ENCODE results near the gene CACUL1. TPM values are rescaled to one million over a fixed set of nuclear protein-coding genes. Genes with fewer than 3 reads are reported as not detected.

The CACUL1 gene
- total RNA-seq, 2 experiments from 2014 or later, result 29.8 to 30.1 TPM

DNA sequence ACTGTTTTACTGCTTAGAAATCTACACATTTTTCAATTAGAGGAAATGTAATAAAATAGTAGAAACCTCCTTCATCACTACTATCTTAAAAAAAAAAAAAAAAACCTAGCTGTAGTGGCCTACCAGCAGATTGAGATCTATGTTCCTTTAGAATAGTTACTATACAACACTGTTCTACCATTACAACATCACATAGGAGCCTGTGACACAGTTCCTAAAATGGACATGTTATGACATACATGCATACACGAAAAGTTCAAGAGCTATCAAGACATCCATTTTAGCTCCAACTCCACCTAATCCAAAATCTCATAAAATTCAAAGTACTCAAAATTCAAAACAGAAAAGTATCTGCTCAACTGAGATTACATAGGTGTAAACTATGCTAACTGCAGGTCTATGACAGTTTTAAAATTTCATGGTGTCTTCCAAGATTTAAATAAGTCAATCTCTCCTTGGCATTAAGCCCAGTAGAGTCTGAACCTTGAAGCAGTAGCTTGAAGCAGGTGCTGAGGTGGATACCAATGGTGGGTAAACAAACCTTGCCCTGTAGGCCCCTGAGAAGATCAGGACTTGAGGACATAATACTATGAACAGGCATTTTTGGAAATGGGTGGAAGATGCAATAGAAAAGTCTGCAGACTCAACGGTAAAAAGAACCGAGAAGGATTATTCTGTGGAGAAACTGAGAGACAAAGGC, 17.0 kb downstream of the CACUL1 start:
- POLR2A ChIA-PET, result interaction anchor here (0.6 kb wide), 1 partner anchor 251 kb away, joined by 3 read pairs; no protein-coding TSS in a partner anchor
- CTCF ChIA-PET, result no interaction called here

DNA sequence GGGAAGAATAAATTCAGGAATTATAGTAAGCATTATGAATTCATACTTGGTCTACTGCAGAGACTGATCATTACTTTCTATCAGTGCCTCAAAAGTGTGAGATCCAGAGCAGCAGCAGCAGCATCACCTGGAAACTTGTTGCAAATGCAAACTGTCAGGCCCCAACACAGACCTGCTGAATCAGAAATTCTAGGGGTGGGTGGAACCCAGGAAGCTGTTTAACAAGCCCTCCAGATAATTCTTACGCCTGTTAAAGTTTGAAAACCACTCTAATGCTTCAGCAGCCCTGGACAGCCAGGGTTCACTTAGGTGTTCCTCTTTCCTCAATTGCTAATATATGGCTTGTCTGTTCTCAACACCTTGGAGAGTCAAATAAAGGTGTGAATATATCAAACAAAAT, 19.5 kb downstream of the CACUL1 start:
- ChIA-PET POLR2A (no interaction called here), CTCF (interaction anchor here (0.7 to 0.8 kb wide), 2 partner anchors 19 to 226 kb away, joined by 3 read pairs; no protein-coding TSS in a partner anchor)

DNA sequence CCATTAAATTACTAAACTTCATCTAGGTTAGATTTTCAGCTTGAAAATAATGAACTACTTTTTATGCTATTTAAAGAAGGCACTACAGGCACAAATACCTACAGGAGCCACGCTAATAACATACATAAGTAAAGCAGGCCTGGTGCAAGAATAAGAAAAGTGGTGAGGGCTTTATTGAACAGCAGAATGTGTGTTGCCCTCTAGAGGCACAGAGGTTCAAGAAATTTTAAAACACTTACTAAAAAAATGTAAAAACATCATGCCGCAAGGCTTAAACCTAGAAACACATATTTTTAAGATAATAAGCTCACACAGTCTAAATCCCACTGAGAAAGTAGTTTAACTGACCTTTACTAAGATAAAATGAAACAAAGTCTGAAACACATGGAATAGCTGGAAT, 20.3 kb downstream of the CACUL1 start:
- POLR2A ChIA-PET, result no interaction called here
- CTCF ChIA-PET, result interaction anchor here (0.7 to 0.8 kb wide), 2 partner anchors 19 to 226 kb away, joined by 3 read pairs; no protein-coding TSS in a partner anchor

DNA sequence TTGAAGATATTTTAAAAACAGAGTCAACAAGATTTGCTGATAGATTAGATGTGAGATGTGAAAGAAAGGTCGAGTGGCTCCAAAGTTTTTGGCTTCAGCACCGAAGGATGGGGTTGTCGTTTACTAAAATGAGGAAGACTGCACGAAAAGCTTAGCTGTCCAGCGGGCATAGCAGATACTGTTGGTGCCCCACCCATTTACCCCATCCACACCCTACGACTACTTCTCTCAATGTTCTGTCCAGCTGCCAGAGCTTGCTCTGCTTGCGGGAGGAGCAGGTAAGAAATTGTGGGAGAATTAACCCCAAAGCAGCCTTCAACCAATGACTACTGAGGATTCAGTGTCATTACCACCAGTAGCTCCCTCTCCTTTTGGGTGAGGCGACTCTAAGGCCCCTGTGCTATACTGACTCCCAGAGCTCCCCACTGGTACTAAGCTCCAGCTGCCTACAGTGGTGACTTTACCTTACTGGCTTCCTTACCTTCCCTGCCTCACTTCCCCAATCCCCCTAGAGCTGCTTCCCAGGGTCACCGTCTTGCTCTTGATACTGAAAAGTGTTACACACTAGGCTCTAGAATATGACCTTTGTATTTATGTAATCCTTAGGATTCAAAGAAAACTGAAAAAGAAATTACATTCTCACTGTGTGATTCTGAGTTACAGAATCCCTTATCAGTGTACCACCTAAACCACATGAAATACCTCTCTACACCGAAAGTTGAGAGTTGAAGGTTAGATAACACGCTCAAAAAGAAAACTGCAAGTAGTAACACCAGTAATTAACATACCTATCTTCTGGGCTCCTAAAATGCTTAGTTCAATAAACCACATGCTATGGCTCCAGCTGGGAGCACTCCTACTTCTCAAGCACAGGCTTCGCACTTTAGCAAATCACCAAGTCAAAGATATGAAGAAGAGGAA, 22.3 kb downstream of the CACUL1 start:
- ChIA-PET POLR2A (interaction anchor here (1.4 kb wide), 1 partner anchor 22 kb away, joined by 3 read pairs; no protein-coding TSS in a partner anchor), CTCF (no interaction called here)

DNA sequence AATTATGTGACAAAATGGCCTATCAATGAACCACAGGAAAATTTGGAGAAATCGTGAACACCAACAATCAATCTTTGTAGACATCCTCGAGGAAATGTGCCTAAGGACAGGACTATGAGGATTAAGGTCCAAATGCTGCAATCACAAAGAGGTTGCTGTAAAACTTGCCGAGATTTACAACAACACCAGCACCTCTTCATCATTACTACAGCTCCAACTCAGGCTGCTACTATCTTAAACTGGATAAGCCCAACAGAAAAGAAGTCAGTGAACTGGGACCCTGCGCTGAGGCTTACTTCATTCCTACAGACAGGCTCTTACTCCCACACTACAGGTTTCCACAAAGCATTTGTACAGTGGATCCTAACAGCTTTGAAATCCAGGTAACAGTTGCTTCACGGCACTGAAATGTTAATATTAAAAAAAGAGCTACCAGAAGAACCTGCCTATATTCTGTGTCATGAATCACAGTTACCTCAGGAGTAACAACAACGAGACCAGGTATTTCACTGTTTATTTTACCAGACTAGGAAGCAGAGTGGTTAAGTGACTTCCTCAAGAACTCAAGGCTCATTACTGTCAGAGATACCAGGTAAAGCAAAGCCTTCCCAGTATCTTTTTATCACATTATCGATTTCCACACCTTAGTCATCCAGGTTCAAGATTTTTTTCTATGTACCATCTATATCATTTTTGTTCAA, 23.9 kb downstream of the CACUL1 start:
- ChIA-PET CTCF (no interaction called here), POLR2A (no interaction called here)

DNA sequence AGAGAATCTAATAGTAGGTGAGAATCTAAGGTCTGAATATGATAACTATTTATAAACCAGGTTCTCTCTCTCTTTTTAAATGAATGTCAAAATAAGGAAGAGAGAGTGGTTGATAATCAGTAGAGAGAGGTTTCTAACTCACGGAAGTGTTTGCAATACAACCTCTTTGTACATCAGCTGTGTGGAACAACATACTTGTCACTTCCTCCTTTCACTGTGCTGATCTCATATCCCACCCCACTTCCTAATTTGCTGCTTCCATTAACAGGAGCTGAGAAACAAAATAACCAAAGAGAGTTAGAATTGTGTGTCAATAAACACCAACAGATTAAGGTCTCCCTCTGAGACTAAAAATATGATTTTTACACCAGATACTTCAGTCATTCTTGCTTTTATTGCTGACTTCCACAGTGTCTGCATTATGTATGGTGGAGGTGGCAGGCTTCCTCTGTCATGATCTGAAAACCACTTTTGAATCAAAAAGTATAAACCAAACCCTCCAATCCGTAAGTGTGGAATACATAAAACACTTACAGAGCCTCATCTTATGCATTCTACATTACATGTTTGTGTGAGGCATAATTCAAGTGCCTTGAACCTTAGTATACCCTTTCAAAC, 25.0 kb downstream of the CACUL1 start:
- ChIA-PET CTCF (no interaction called here), POLR2A (no interaction called here)

DNA sequence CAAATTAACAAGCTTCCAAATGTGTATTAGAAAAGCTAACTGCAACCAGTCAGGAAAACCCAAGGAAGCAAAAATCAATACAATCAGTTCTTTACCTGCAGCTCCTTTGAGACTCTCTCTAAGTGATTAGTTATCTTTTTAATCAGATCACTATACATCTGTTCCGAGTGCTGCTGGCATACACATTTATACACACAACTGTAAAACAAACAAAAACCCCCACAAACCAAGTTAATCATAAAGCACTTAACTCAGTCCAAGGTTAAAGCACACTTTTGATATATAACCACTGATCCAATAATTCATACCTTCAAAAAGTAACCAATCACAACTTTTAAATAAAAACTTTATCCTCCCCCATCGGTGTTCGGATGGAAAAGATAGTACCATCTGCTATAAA, 25.6 kb downstream of the CACUL1 start:
- CTCF ChIA-PET, result interaction anchor here (0.6 kb wide), 1 partner anchor 25 kb away, joined by 3 read pairs; the partner anchor contains the start of gene CACUL1
- POLR2A ChIA-PET, result no interaction called here

DNA sequence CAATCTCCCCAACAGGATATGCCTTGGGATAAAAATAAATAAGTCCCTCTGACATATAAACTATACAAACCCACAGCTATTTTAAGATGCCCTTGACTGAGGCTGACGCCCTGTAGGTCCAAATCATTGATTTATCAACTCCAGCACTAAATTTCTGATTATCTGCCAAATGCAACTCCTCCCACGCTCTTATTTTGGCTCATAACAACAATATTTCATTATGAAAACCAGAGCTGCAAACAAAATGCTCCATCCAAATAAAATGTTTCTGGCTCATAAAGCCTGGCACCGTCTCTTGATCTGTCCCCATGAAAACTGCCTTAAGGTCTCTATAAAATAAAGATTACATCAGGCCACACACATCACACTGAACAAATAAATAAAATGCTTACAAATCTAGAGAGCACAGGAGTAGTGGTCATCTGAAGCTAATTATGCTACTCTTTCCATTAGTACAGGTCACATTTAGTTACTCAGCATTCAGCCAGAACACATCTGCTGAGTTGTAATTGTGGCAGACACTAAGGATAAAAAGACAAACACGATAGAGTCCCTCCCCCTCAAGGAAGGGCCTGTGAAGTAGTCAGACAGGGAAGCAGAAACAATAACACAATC, 28.8 kb downstream of the CACUL1 start:
- CTCF ChIA-PET, result interaction anchor here (1.0 kb wide), 1 partner anchor 29 kb away, joined by 3 read pairs; the partner anchor contains the start of gene CACUL1
- POLR2A ChIA-PET, result no interaction called here

DNA sequence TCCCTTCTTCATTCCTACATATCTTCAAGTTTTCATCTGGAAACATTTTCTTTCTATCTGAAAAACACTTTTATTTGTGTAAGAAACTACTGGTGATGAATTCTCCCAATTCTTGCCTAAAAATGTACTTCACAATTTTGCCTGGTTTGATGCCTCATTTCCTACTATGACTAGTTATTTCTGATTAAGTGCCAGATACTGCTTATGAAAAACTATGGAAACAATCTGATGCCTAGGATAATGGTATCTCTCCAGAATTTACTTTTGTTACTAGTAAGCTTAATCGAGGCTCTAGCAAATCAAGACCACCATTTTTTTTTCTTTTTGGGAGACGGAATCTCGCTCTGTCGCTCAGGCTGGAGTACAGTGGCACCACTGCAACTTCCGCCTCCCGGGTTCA, 31.3 kb downstream of the CACUL1 start:
- CTCF ChIA-PET, result no interaction called here
- POLR2A ChIA-PET, result no interaction called here

DNA sequence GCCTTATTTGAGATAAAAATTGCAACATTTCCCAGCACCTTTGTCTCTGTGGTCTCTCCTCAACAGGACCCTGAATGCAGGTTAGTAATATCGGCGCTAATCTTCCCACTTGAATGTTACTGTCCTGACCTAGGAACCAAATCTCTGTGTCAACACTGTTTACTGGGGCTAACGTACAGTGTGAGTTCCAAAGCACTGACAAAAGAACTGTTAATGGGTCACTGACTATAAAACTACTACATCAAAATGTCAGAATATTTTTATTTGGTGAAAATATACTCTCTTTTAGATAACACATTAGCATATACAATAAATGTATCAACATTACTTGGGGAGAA, 33.3 kb downstream of the CACUL1 start:
- POLR2A ChIA-PET, result no interaction called here
- CTCF ChIA-PET, result interaction anchor here (0.6 to 2.9 kb wide), 4 partner anchors 127 to 153 kb away, joined by 3 to 18 read pairs (median 4); no protein-coding TSS in a partner anchor

DNA sequence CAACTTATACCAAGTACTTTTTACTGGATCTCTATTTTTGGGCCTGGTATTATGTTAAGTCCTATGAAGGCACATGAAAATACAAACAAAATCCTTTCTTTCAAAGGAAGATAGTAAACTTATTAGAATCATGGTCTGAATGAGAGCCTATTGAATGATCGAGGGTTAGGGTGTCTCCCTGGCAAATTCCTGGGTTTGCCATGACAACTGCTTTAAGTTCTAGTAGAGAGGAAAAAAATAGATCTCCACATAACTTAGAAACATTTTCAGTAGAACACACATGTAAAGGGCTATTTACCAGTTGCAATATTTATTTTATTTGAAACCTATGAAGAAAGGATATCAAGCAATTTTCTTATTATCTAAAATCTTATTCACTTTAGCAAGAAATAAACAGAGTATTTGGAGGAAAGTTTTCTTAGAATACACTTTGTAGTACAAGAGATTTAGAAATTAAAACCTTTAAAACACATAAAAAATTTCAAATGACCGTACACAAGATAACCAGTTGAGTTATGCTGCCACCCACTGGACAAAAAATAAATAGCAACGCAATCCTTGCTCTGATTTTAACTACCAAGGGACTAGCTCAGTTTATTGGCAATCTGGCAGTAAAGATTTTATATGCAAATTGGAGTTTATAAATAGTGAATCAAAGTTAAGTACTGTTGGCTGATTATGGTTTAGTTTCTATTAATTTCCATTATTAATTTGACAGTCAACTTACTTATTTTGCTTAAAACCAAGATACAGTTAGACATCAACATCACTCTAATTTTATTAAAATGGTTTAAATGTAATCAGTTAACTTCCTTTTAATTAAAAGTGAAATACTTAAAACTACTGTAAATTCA, 33.9 kb downstream of the CACUL1 start:
- POLR2A ChIA-PET, result no interaction called here
- CTCF ChIA-PET, result interaction anchor here (0.6 to 2.9 kb wide), 4 partner anchors 127 to 152 kb away, joined by 3 to 18 read pairs (median 4); no protein-coding TSS in a partner anchor

DNA sequence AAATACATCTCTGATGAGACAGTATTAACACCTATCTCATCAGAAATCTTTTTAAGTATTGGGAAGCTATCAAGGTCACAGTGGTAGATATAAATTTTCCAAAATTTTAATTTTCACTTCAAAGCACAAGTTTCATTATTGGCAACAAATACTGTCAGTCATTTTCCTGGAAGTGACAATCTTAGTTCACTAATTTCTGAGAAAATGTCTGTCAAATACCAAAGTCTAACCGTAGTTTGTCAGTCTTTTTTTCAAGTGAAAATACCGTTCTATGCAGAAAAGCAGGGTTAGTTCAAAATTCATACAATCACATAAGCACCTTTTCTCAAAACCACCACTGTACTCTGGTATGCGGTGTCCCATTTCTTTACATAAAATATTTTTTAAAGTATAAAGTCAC, 40.4 kb downstream of the CACUL1 start:
- POLR2A ChIA-PET, result no interaction called here
- CTCF ChIA-PET, result interaction anchor here (0.5 to 0.7 kb wide), 3 partner anchors 77 to 146 kb away, joined by 3 to 5 read pairs (median 4); no protein-coding TSS in a partner anchor

DNA sequence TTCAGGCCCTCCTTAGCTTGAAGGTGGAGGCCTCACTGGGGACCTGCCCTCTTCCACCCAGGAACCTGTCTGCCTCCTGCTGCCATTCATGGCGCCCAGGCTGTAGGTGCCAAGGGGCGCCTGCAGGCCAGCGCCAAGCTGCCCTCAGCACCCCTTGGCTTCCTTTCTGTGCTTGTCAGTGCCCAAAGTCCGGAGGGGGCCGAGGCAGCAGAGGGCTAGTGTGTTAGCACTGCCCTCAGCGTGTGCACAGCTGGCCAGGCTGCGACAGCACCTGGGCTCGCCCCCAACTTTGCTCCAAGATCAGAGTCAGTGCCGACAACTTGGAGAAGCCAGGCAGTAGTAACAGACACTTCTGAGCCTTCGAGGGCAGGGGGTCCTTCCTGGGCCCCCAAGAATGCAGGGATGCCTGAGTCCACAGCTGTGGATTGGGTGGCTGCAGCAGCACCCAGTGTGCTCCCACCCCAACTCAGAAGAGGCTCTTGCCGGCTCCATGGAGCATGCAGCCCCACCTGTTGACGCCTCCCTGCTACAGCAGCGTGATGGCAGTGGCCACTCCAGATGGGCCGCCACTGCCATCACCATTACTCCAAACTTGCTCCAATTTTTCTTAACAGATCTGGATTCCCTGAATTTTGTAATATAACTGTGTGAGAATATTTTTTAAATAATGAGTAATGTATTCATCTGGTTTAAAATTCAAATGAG, 41.7 kb downstream of the CACUL1 start:
- ChIA-PET CTCF (no interaction called here), POLR2A (no interaction called here)

DNA sequence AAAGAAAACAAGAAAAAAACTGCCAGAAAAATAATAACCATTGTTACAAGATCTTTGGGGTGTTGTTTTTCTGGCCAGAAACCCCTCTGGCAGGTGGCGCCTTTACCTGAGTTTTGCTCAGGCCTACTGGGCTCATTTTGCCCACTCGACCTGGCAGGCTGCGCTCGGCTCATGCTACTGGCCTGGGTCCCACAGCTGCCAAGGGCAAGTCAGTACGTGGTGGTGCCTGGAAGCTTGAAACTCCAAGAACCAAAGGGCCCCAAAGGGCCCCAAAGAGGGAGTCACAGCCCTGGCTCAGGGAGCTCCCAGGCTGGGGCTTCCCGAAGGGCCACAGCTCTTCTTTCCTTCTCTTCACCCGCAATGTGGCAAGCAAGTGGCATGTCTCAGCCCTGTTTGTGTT, 42.7 kb downstream of the CACUL1 start:
- ChIA-PET CTCF (no interaction called here), POLR2A (no interaction called here)

DNA sequence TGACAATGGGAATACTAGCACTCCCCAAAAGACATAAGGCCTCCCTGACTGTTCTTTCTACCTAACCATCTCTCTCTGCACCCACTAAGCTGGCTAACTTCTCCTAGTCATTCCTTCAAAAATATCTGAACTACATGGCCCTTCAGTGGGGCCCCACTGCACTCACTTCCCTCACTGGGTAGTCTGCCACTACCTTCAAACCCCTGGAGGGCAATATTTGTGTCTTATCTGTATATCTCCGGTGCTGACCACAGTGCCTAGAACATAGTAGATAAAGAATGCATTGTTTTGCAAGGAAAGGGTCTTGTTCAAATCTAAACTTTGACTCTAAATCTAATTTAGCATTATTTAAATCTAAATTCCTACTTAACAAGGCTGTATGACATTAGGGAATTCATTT, 44.3 kb downstream of the CACUL1 start:
- ChIA-PET CTCF (no interaction called here), POLR2A (no interaction called here)

DNA sequence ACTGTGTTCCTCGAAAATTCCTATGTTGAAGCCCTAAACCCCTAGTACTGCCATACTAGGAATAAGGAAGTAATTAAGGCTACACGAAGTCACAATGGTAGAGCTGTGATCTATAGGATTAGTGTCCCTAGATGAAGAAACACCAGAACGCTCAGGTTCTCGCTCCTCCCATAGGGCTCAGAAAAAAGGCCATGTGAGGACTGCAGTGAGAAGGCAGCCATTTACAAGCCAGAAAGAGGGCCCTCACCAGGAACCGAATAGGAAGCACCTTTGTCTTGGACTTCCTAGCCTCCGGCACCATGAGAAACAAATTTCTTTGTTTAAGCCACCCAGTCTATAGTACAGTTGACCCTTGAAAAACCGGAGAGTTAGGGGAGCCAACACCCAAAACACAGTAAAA, 46.2 kb downstream of the CACUL1 start:
- CTCF ChIA-PET, result no interaction called here
- POLR2A ChIA-PET, result no interaction called here

DNA sequence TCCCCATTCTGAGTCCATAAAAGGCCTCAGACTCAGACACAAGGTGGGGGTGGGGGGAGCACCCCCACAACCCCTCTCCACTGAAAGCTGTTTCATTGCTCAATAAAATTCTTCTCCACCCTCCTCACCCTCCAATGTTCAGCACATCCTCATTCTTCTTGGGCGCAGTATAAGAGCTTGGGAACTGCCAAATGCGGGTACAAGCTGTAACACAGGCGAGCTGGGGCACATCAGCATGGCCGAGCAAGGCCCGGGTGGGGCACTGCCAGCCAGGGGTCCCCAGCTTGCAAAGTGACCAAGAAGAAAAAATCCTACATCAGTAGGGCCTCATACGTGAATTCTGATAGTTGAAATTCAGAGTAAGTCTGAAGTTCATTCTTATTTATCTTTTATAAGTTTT, 50.1 kb downstream of the CACUL1 start:
- CTCF ChIA-PET, result no interaction called here
- POLR2A ChIA-PET, result no interaction called here
